K562 (cell line): ENCODE results near the gene TOMM22. TPM values are rescaled to one million over a fixed set of nuclear protein-coding genes. Genes with fewer than 3 reads are reported as not detected.

ENCODE experiments used
- CREB3 ChIP-seq: fragments of 450-650 bp; conservative IDR thresholded peaks from 2 replicates; pipeline ENCODE4 v1.6.1; 2016; ENCODE audit warnings: missing genetic modification characterization, low read depth, mild to moderate bottlenecking, missing compliant biosample characterization, moderate library complexity
- CSDE1 ChIP-seq, 2 experiments: fragments of 450-650 bp; IDR thresholded peaks; 2 replicates each; pipeline ENCODE4 v1.6.1; 2016; ENCODE audit warnings: mild to moderate bottlenecking in 1 of 2
- CTCFL ChIP-seq: IDR thresholded peaks from 2 replicates; pipeline ENCODE4 v1.6.1; 2011; ENCODE audit warnings: borderline replicate concordance, low read depth, mild to moderate bottlenecking, moderate library complexity, low read length; ENCODE audit not compliant: insufficient read depth, poor library complexity, severe bottlenecking
- FOXP4 ChIP-seq: sonication (generic); formaldehyde crosslinking; IDR thresholded peaks from 2 replicates; pipeline ENCODE4 v1.8.0; 2022; ENCODE audit warnings: mild to moderate bottlenecking, missing genetic modification reagents, borderline replicate concordance
- HNRNPLL ChIP-seq: fragments of 200-400 bp; formaldehyde crosslinking; IDR thresholded peaks from 2 replicates; pipeline ENCODE4 v1.6.1; 2017; ENCODE audit warnings: low read length, low read depth, mild to moderate bottlenecking; ENCODE audit not compliant: poor library complexity, severe bottlenecking
- IFI16 ChIP-seq: fragments of 250-450 bp; sonication (Bioruptor Pico); IDR thresholded peaks from 2 replicates; pipeline ENCODE4 v2.1.2; 2022; ENCODE audit warnings: mild to moderate bottlenecking, inconsistent platforms
- IRF1 ChIP-seq: sonication (generic); formaldehyde crosslinking; IDR thresholded peaks from 2 replicates; pipeline ENCODE4 v1.8.0; 2022; ENCODE audit warnings: missing genetic modification reagents, mild to moderate bottlenecking, borderline replicate concordance
- JUN ChIP-seq, 2 experiments: sonication (generic) in 1 of 2; formaldehyde crosslinking in 1 of 2; IDR thresholded peaks; 2 replicates each; pipeline versions ENCODE4 v1.6.1 to v1.8.0; 2012 to 2022; ENCODE audit warnings: borderline replicate concordance in 2 of 2, mild to moderate bottlenecking in 2 of 2, improper control_type of control experiment in 1 of 2, low read depth in 1 of 2, low read length in 1 of 2, missing genetic modification reagents in 1 of 2
- KAT8 ChIP-seq: fragments of 450-650 bp; IDR thresholded peaks from 2 replicates; pipeline ENCODE4 v1.6.1; 2016; ENCODE audit warnings: low read depth, mild to moderate bottlenecking
- RERE ChIP-seq: sonication (generic); formaldehyde crosslinking; IDR thresholded peaks from 2 replicates; pipeline ENCODE4 v1.8.0; 2023; ENCODE audit warnings: missing genetic modification reagents, mild to moderate bottlenecking, borderline replicate concordance
- SAFB ChIP-seq: fragments of 200-400 bp; formaldehyde crosslinking; IDR thresholded peaks from 2 replicates; pipeline ENCODE4 v1.6.1; 2017; ENCODE audit warnings: low read depth, low read length, borderline replicate concordance
- TCF7 ChIP-seq: sonication (generic); IDR thresholded peaks from 2 replicates; pipeline ENCODE4 v1.6.1; 2016; ENCODE audit warnings: antibody characterized with exemption, borderline replicate concordance
- ZNF24 ChIP-seq: fragments of 450-650 bp; IDR thresholded peaks from 2 replicates; pipeline ENCODE4 v1.6.1; 2016
- ZNF561 ChIP-seq: fragments of 450-650 bp; formaldehyde crosslinking; conservative IDR thresholded peaks from 2 replicates; pipeline ENCODE4 v1.4.0; 2020; ENCODE audit warnings: mild to moderate bottlenecking, moderate library complexity
- polyA plus RNA-seq, 8 experiments: library from polyadenylated mRNA; depleted of rRNA in 4 of 8; stranded (reverse) in 5 of 8; unstranded in 3 of 8; fragments of >200 nt; fragmentation: Nextera tagmentation in 2 of 8; fragmentation: Illumina TruSeq in 1 of 8; extraction: Ambion mirVana in 2 of 8; extraction: Trizol in 1 of 8; gene quantifications; 2 replicates each; pipeline versions ENCODE4 v1.2.1 to v1.2.3, GENCODE V29; 2011 to 2014; ENCODE audit warnings: inconsistent platforms in 1 of 8, missing spikeins in 1 of 8
- total RNA-seq, 7 experiments: library from RNA; depleted of rRNA in 6 of 7; stranded (reverse); fragments of >200 nt in 6 of 7; fragmentation: Illumina TruSeq in 2 of 7; extraction: Trizol in 2 of 7; gene quantifications; 2 replicates each; pipeline versions ENCODE4 v1.2.1 to v1.2.3, GENCODE V29; 2011 to 2021; ENCODE audit warnings: low replicate concordance in 1 of 7

Gene TOMM22
- total and polyA plus RNA-seq, 9 of the 15 experiments (the other 6 are each of a cell fraction or from before 2014, with no cell fraction given): 25.8 to 108 (median 73.8) TPM

- TF ChIP-seq CTCFL: peak; percentile 87
- TF ChIP-seq JUN (IDR thresholded peaks at IDR 0.05; ENCODE audit: borderline replicate concordance, low read depth, low read length): peak; percentile 38; the same call in 1 of the 2 replicates
- TF ChIP-seq JUN (CRISPR knock-in tag; IDR thresholded peaks at IDR 0.05; ENCODE audit: borderline replicate concordance): no peak
- no peak for TF ChIP-seq IFI16 (CRISPR knock-in tag)
- TF ChIP-seq ZNF561 (CRISPR knock-in tag): no peak
- TF ChIP-seq FOXP4 (CRISPR knock-in tag): no peak
- TF ChIP-seq CSDE1 (IDR thresholded peaks at IDR 0.05): no peak
- no peak for TF ChIP-seq ZNF24
- no peak for TF ChIP-seq KAT8
- no peak for TF ChIP-seq IRF1 (CRISPR knock-in tag)
- no peak for TF ChIP-seq CREB3 (tag)
- no peak for TF ChIP-seq RERE (CRISPR knock-in tag)
- no peak for TF ChIP-seq SAFB
- peak; percentile 88; the same call in 1 of the 2 replicates for TF ChIP-seq TCF7
- TF ChIP-seq HNRNPLL: peak; percentile 41
These were observed at the start of gene TOMM22 (continued) for GRCh38 chr22:38681582-38682335.
